ENCODE data around the gene S100A9. TPM values are rescaled to one million over a fixed set of nuclear protein-coding genes. Genes with fewer than 3 reads are reported as not detected.

S100A9 gene
- total and polyA plus RNA-seq, 2 of the 4 experiments (the other 2 are of a cell fraction), result not detected

GRCh38 chr1:153343040-153343681, 14.5 kb upstream of the S100A9 start:
- Histone ChIP-seq H3K4me1 (ENCODE audit: control insufficient read depth, insufficient read depth, low read length) (no peaks in the 10 kb centered on the region), H3K9ac (ENCODE audit: low read depth, low read length) (no peak overlapping the region), H2AFZ (replicated peaks; ENCODE audit: low read length, poor library complexity) (no peak overlapping the region), H2AK9ac (replicated peaks; ENCODE audit: low read depth, low read length, poor library complexity) (no peak overlapping the region), H3K27ac (ENCODE audit: insufficient read depth, low read length) (no peak overlapping the region), H2AK5ac (ENCODE audit: low read depth, low read length) (no peak overlapping the region), H3K79me1 (ENCODE audit: low read depth in 1 of 2, low read length in 2 of 2) (no peaks in the 10 kb centered on the region), H3K23ac (ENCODE audit: low read depth, low read length) (no peak overlapping the region), H4K8ac (ENCODE audit: low read depth in 2 of 2, low read length in 2 of 2) (no peak overlapping the region), H2BK120ac (ENCODE audit: low read depth, low read length) (no peak overlapping the region), H3K9me3 (ENCODE audit: control insufficient read depth, insufficient read depth, low read length) (no peaks in the 10 kb centered on the region), H3K4me2 (ENCODE audit: low read depth, low read length) (no peak overlapping the region), H3K14ac (replicated peaks; ENCODE audit: low read depth, low read length) (no peak overlapping the region), H4K20me1 (ENCODE audit: insufficient read depth, low read length) (no peaks in the 10 kb centered on the region), H4K91ac (ENCODE audit: insufficient read depth, low read depth, low read length) (no peak overlapping the region), H2BK15ac (ENCODE audit: low read depth, low read length) (no peak overlapping the region), H3K56ac (ENCODE audit: extremely low read depth, insufficient read depth, low read length) (no peak overlapping the region), H3K9me1 (ENCODE audit: insufficient read depth, low read length) (no peaks in the 10 kb centered on the region), H3K4me3 (ENCODE audit: insufficient read depth, low read depth, low read length) (no peak overlapping the region), H3K36me3 (ENCODE audit: control insufficient read depth, insufficient read depth, low read length) (no peaks in the 10 kb centered on the region), H3K27me3 (ENCODE audit: control insufficient read depth, insufficient read depth, low read length) (peaks cover 4% of the 10 kb centered on the region), H2BK5ac (ENCODE audit: low read depth, low read length, poor library complexity, severe bottlenecking) (no peak overlapping the region), H3K4ac (ENCODE audit: low read depth, low read length) (no peak overlapping the region), H4K5ac (ENCODE audit: low read depth, low read length) (no peak overlapping the region), H2BK20ac (ENCODE audit: low read depth, low read length) (no peak overlapping the region), H3K18ac (ENCODE audit: low read depth, low read length) (no peak overlapping the region)
- dilution Hi-C loops (cut with HindIII; ENCODE audit: low sequenced_read_pairs, unreplicated experiment) (no loop called here), intact Hi-C loops (cut with micrococcal nuclease) (no loop called here), in situ Hi-C loops (cut with MboI; ENCODE audit: low sequenced_read_pairs) (no loop called here)
- ATAC-seq (ENCODE audit: low read depth) (no peak), DNase-seq (no peak)
- TF ChIP-seq POLR2A (IDR thresholded peaks at IDR 0.05; ENCODE audit: low read depth, low read length) (no peak), MAZ (IDR thresholded peaks at IDR 0.05; ENCODE audit: borderline replicate concordance, low read depth, low read length) (no peak), CHD1 (IDR thresholded peaks at IDR 0.05; ENCODE audit: low read depth, low read length) (no peak), RCOR1 (IDR thresholded peaks at IDR 0.05; ENCODE audit: insufficient replicate concordance, low read length) (no peak), RFX5 (IDR thresholded peaks at IDR 0.05; ENCODE audit: low read depth, low read length) (no peak), CEBPB (IDR thresholded peaks at IDR 0.05; ENCODE audit: low read depth, low read length) (no peak), MAFK (IDR thresholded peaks at IDR 0.05; ENCODE audit: low read depth, low read length) (no peak), SMC3 (IDR thresholded peaks at IDR 0.05; ENCODE audit: low read depth, low read length) (no peak), MXI1 (IDR thresholded peaks at IDR 0.05; ENCODE audit: borderline replicate concordance, low read depth, low read length) (no peak), RAD21 (IDR thresholded peaks at IDR 0.05; ENCODE audit: low read length) (no peak), FOS (IDR thresholded peaks at IDR 0.05; ENCODE audit: low read depth, low read length) (no peak), CTCF (conservative IDR thresholded peaks at IDR 0.05; ENCODE audit: low read depth, low read length) (no peak), USF2 (IDR thresholded peaks at IDR 0.05; ENCODE audit: low read depth, low read length) (no peak), NFE2L2 (IDR thresholded peaks at IDR 0.05; ENCODE audit: low read depth, low read length) (no peak), BHLHE40 (IDR thresholded peaks at IDR 0.05; ENCODE audit: low read depth, low read length) (no peak)
- TF ChIP-seq, protein P1, sequence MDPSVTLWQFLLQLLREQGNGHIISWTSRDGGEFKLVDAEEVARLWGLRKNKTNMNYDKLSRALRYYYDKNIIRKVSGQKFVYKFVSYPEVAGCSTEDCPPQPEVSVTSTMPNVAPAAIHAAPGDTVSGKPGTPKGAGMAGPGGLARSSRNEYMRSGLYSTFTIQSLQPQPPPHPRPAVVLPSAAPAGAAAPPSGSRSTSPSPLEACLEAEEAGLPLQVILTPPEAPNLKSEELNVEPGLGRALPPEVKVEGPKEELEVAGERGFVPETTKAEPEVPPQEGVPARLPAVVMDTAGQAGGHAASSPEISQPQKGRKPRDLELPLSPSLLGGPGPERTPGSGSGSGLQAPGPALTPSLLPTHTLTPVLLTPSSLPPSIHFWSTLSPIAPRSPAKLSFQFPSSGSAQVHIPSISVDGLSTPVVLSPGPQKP (IDR thresholded peaks at IDR 0.05; ENCODE audit: borderline replicate concordance, low read depth, low read length), result no peak
- POLR2A ChIA-PET (ENCODE audit: unreplicated experiment), result no interaction called here
- CTCF ChIA-PET, result interaction anchor here (1.3 kb wide), 1 partner anchor 10 kb away, joined by 4 read pairs; no protein-coding TSS in a partner anchor
- 5% methylated on average over 3 of the region's 5 CpGs; no CpG with 5 or more reads in 1 of the 2 experiments for WGBS, 2 experiments (ENCODE audit: extremely low coverage in 2 of 2, insufficient read length in 1 of 2)
- BruUV-seq (replicated peaks), result no TSS peak
